H1 (cell line): ENCODE data around the gene MAGI1. TPM values are rescaled to one million over a fixed set of nuclear protein-coding genes. Genes with fewer than 3 reads are reported as not detected.

ENCODE experiments used
- ASH2L ChIP-seq: fragments of 200-600, 300-600 bp; sonication (generic); IDR thresholded peaks from one replicate; pipeline ENCODE4 v1.7.1; 2017; ENCODE audit warnings: low read length
- BACH1 ChIP-seq: IDR thresholded peaks from 2 replicates; pipeline ENCODE4 v1.6.1; 2012; ENCODE audit warnings: low read length, improper control_type of control experiment
- BCL11A ChIP-seq, 2 experiments: IDR thresholded peaks; one replicate each; pipeline ENCODE4 v1.6.1; 2011; ENCODE audit warnings: low read depth in 2 of 2, low read length in 2 of 2, mild to moderate bottlenecking in 2 of 2
- CREB1 ChIP-seq: IDR thresholded peaks from 2 replicates; pipeline ENCODE4 v1.6.1; 2012; ENCODE audit warnings: inconsistent platforms
- CTBP2 ChIP-seq: IDR thresholded peaks from 2 replicates; pipeline ENCODE4 v1.7.0; 2011; ENCODE audit warnings: borderline replicate concordance, mild to moderate bottlenecking, moderate library complexity, mixed read lengths, low read length; ENCODE audit not compliant: insufficient read depth, insufficient read length
- E2F6 ChIP-seq: IDR thresholded peaks from 2 replicates; pipeline ENCODE4 v1.6.1; 2012; ENCODE audit warnings: inconsistent platforms
- EZH2 ChIP-seq: fragments of 200-600 bp; sonication (generic); IDR thresholded peaks from 2 replicates; pipeline ENCODE4 v1.7.1; 2012; ENCODE audit warnings: low read depth, mild to moderate bottlenecking, moderate library complexity, low read length, inconsistent platforms; ENCODE audit not compliant: severe bottlenecking
- FOSL1 ChIP-seq: IDR thresholded peaks from 2 replicates; pipeline ENCODE4 v1.6.1; 2011; ENCODE audit warnings: mild to moderate bottlenecking, low read depth, low read length, moderate library complexity; ENCODE audit not compliant: insufficient read depth
- GTF2F1 ChIP-seq: IDR thresholded peaks from 2 replicates; pipeline ENCODE4 v1.6.1; 2012; ENCODE audit warnings: low read depth, low read length, improper control_type of control experiment, borderline replicate concordance
- HDAC6 ChIP-seq: IDR thresholded peaks from one replicate; pipeline ENCODE4 v1.7.1; 2012; ENCODE audit warnings: low read depth, mild to moderate bottlenecking, inconsistent platforms, low read length, moderate library complexity
- JUN ChIP-seq: IDR thresholded peaks from 2 replicates; pipeline ENCODE4 v1.6.1; 2011; ENCODE audit warnings: low read depth, mild to moderate bottlenecking, improper control_type of control experiment, low read length
- KDM4A ChIP-seq: IDR thresholded peaks from one replicate; pipeline ENCODE4 v1.7.1; 2012; ENCODE audit warnings: low read depth, mild to moderate bottlenecking, moderate library complexity, low read length, inconsistent platforms; ENCODE audit not compliant: severe bottlenecking
- MAX ChIP-seq: IDR thresholded peaks from 2 replicates; pipeline ENCODE4 v1.6.1; 2012; ENCODE audit warnings: inconsistent platforms
- NRF1 ChIP-seq: IDR thresholded peaks from 2 replicates; pipeline ENCODE4 v1.6.1; 2011; ENCODE audit warnings: mild to moderate bottlenecking, low read depth, low read length, improper control_type of control experiment
- RAD21 ChIP-seq, 2 experiments: IDR thresholded peaks in 1 of 2; conservative IDR thresholded peaks in 1 of 2; 2 replicates each; pipeline ENCODE4 v1.6.1; 2011; ENCODE audit warnings: low read depth in 2 of 2, low read length in 2 of 2, improper control_type of control experiment in 1 of 2, inconsistent platforms in 1 of 2, mild to moderate bottlenecking in 1 of 2, moderate library complexity in 1 of 2
- RNF2 ChIP-seq: fragments of 200-900, 300-1000 bp; sonication (generic); IDR thresholded peaks from 2 replicates; pipeline ENCODE4 v1.7.1; 2016; ENCODE audit warnings: borderline replicate concordance, low read depth, mild to moderate bottlenecking, antibody characterized with exemption, low read length; ENCODE audit not compliant: poor library complexity, severe bottlenecking; ENCODE audit errors: missing control alignments
- RXRA ChIP-seq: IDR thresholded peaks from 2 replicates; pipeline ENCODE4 v1.6.1; 2011; ENCODE audit warnings: low read depth, mild to moderate bottlenecking, low read length, moderate library complexity; ENCODE audit not compliant: insufficient read depth
- SP1 ChIP-seq: IDR thresholded peaks from 2 replicates; pipeline ENCODE4 v1.6.1; 2011; ENCODE audit warnings: low read depth, low read length
- SP2 ChIP-seq: IDR thresholded peaks from 2 replicates; pipeline ENCODE4 v1.6.1; 2012; ENCODE audit warnings: mild to moderate bottlenecking, low read length, inconsistent platforms
- SUZ12 ChIP-seq: fragments of 200-600 bp; sonication (generic); IDR thresholded peaks from 2 replicates; pipeline ENCODE4 v1.6.1; 2012; ENCODE audit warnings: mild to moderate bottlenecking, inconsistent platforms, low read length, moderate library complexity, mixed read lengths
- TAF1 ChIP-seq: IDR thresholded peaks from 2 replicates; pipeline ENCODE4 v1.6.1; 2011; ENCODE audit warnings: mild to moderate bottlenecking, low read depth, low read length
- TBP ChIP-seq: IDR thresholded peaks from 2 replicates; pipeline ENCODE4 v1.6.1; 2011; ENCODE audit warnings: low read depth, low read length, improper control_type of control experiment
- TEAD4 ChIP-seq: IDR thresholded peaks from 2 replicates; pipeline ENCODE4 v1.6.1; 2012; ENCODE audit warnings: low read depth, low read length, inconsistent platforms, mixed read lengths
- YY1 ChIP-seq: IDR thresholded peaks from 2 replicates; pipeline ENCODE4 v1.6.1; 2011; ENCODE audit warnings: low read depth, mild to moderate bottlenecking, low read length
- polyA plus RNA-seq, 7 experiments: library from polyadenylated mRNA; depleted of rRNA in 3 of 7; stranded (reverse) in 5 of 7; unstranded in 2 of 7; fragments of >200 nt in 5 of 7; fragments of 200-250 nt in 2 of 7; gene quantifications; 1 replicate in 5 of 7; 2 replicates in 1 of 7; 4 replicates in 1 of 7; pipeline versions ENCODE4 v1.2.1 to v1.2.3, GENCODE V29; 2011 to 2013; ENCODE audit warnings: missing spikeins in 2 of 7, mixed read lengths in 2 of 7
- total RNA-seq: library from RNA; stranded (reverse); fragmentation: NEBNext Ultra II Directional; extraction: Animal tissue kit (Norgen Biotek cat#: 25700); gene quantifications from 2 replicates; pipeline ENCODE4 v1.2.1, GENCODE V29; 2021

The MAGI1 gene
- total and polyA plus RNA-seq, 2 of the 8 experiments (the other 6 are each of a cell fraction or from before 2014, with no cell fraction given): 19.8 to 78.0 TPM

DNA sequence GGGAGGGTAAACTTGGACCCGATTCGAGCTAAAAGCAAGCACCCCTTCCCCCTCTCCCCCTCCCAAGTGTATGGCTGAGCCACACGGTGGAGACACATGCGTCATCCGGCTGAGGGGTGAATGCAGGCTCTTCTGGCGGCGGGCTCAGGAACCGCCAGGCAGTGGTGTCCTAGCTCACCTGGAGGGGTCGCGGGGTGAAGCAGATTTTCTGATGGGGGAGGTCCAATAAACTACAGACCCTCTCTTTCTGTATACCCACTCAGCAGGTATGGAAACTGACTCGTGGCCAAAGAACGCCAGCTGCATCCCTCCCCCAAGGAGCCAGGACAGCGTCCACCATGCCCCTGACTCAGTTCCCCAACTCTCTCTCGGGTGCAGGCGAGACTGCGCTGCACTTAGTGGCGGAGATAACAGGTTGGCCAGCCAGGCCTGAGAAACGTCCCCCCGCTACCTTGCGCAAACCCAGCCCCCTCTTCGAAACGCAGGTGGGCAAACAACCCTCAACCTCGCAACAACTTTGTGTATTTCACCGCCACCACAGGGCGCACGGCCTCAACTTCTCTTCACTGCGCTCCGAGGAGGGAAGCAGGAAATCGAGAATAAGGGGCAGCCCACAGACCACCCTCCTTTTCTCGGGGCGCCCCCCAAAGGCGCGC, 1.3 kb downstream of the MAGI1 start (continued):
- TF ChIP-seq RAD21 (IDR thresholded peaks at IDR 0.05 in 1 of 2, conservative IDR thresholded peaks at IDR 0.05 in 1 of 2; ENCODE audit: low read depth in 2 of 2, low read length in 2 of 2) (peak; percentile 36 to 52; a peak in 3 of 4 replicates), ASH2L (no peak), KDM4A (peak; percentile 24), GTF2F1 (no peak), CREB1 (peak; percentile 59), HDAC6 (no peak), TAF1 (peak; percentile 48; the same call in 1 of the 2 replicates), TBP (no peak), BACH1 (no peak), SP2 (no peak), FOSL1 (no peak), RXRA (no peak), YY1 (peak; percentile 33; the same call in 1 of the 2 replicates), NRF1 (no peak), TEAD4 (no peak), EZH2 (no peak), BCL11A (IDR thresholded peaks at IDR 0.05; ENCODE audit: low read depth in 2 of 2, low read length in 2 of 2) (no peak), RNF2 (no peak), CTBP2 (no peak), E2F6 (no peak), SP1 (no peak), MAX (peak; percentile 57; the same call in 1 of the 2 replicates), JUN (no peak), SUZ12 (no peak)
